Muscle layer of duodenum (tissue), 2 donors: Measurements from ENCODE around the gene R3HDM4.
A peak's percentile ranks its signal among the peaks of the same experiment; 100 is the strongest.

Experiments used
- H3K27ac ChIP-seq: one replicate; pipeline ENCODE4 v1.7.0; 2013; ENCODE audit warnings: mild to moderate bottlenecking, low read length
- H3K27me3 ChIP-seq: one replicate; pipeline ENCODE4 v1.7.0; 2013; ENCODE audit warnings: low read depth, mild to moderate bottlenecking, control low read depth, low read length
- H3K36me3 ChIP-seq, 2 donors: one replicate each; pipeline ENCODE4 v1.7.0; 2013; ENCODE audit warnings: low read length in 2 of 2, control low read depth in 1 of 2, mild to moderate bottlenecking in 1 of 2; ENCODE audit not compliant: insufficient read depth in 2 of 2, control insufficient read depth in 1 of 2
- H3K4me1 ChIP-seq, 2 donors: one replicate each; pipeline ENCODE4 v1.7.0; 2013; ENCODE audit warnings: low read length in 2 of 2, mild to moderate bottlenecking in 2 of 2, control low read depth in 1 of 2, moderate library complexity in 1 of 2; ENCODE audit not compliant: insufficient read depth in 2 of 2, control insufficient read depth in 1 of 2
- H3K4me3 ChIP-seq, 2 donors: one replicate each; pipeline ENCODE4 v1.7.0; 2013; ENCODE audit warnings: low read length in 2 of 2, low read depth in 1 of 2, mild to moderate bottlenecking in 1 of 2
- H3K9me3 ChIP-seq, 2 donors: one replicate each; pipeline ENCODE4 v1.7.0; 2013; ENCODE audit warnings: low read length in 2 of 2, control low read depth in 1 of 2, mild to moderate bottlenecking in 1 of 2; ENCODE audit not compliant: control insufficient read depth in 1 of 2
- donor health status: healthy.

Gene R3HDM4

GRCh38 chr19:927351-927779, 14.3 kb upstream of the R3HDM4 start:
- peak overlapping the region in 1 of 2 donors; percentile 92 for H3K4me3 ChIP-seq
- H3K9me3 ChIP-seq, result no peaks in the 10 kb centered on the region
- peaks cover 0 to 22% of the 10 kb centered on the region in 2 donors for H3K4me1 ChIP-seq
- H3K27me3 ChIP-seq, result no peaks in the 10 kb centered on the region
- no peak overlapping the region for H3K27ac ChIP-seq
- H3K36me3 ChIP-seq, result peaks cover 0 to 7% of the 10 kb centered on the region in 2 donors

GRCh38 chr19:926589-927350, 13.8 kb upstream of the R3HDM4 start:
- Histone ChIP-seq H3K27ac (no peak overlapping the region), H3K4me1 (peaks cover 0 to 20% of the 10 kb centered on the region in 2 donors), H3K27me3 (no peaks in the 10 kb centered on the region), H3K9me3 (no peaks in the 10 kb centered on the region), H3K4me3 (peak overlapping the region; percentile 56 to 92), H3K36me3 (peaks cover 0 to 7% of the 10 kb centered on the region in 2 donors)

- Histone ChIP-seq H3K27me3 (peaks cover 2% of the 10 kb centered on the region), H3K36me3 (peaks cover 0 to 7% of the 10 kb centered on the region in 2 donors), H3K9me3 (no peaks in the 10 kb centered on the region), H3K27ac (no peak overlapping the region), H3K4me1 (peaks cover 0 to 21% of the 10 kb centered on the region in 2 donors), H3K4me3 (peak overlapping the region; percentile 56 to 92)
Observed at GRCh38 chr19:926323-926588, 13.2 kb upstream of the R3HDM4 start.

GRCh38 chr19:925526-926322, 12.7 kb upstream of the R3HDM4 start, which contains the start of gene ARID3A:
Gene ARID3A, plus strand, starts transcription at chr19:926035. Its CDS starts 3,494 bp downstream, at chr19:929529.
- Histone ChIP-seq H3K4me3 (peak within 1 kb of the TSS; percentile 68 to 92), H3K9me3 (no peaks in the 10 kb centered on the region), H3K4me1 (peaks cover 0 to 21% of the 10 kb centered on the region in 2 donors)

GRCh38 chr19:925087-925525, 12.1 kb upstream of the R3HDM4 start:
- peak overlapping the region; percentile 56 for H3K27ac ChIP-seq
- peaks cover 9% of the 10 kb centered on the region for H3K27me3 ChIP-seq
- H3K4me3 ChIP-seq, result peak overlapping the region; percentile 68 to 92
- peaks cover 0 to 7% of the 10 kb centered on the region in 2 donors for H3K36me3 ChIP-seq
- H3K9me3 ChIP-seq, result no peaks in the 10 kb centered on the region
- H3K4me1 ChIP-seq, result peaks cover 0 to 26% of the 10 kb centered on the region in 2 donors

More at GRCh38 chr19:925526-926322, 12.7 kb upstream of the R3HDM4 start, which contains the start of gene ARID3A:
- Histone ChIP-seq H3K27ac (peak within 1 kb of the TSS; percentile 56), H3K36me3 (peaks cover 0 to 7% of the 10 kb centered on the region in 2 donors), H3K27me3 (peaks cover 7% of the 10 kb centered on the region)

GRCh38 chr19:924553-925086, 11.6 kb upstream of the R3HDM4 start:
- H3K9me3 ChIP-seq, result no peaks in the 10 kb centered on the region
- peaks cover 12% of the 10 kb centered on the region for H3K27me3 ChIP-seq
- H3K4me3 ChIP-seq, result peak overlapping the region; percentile 68 to 92
- peaks cover 0 to 3% of the 10 kb centered on the region in 2 donors for H3K36me3 ChIP-seq
- H3K27ac ChIP-seq, result no peak overlapping the region
- peaks cover 0 to 31% of the 10 kb centered on the region in 2 donors for H3K4me1 ChIP-seq

GRCh38 chr19:920051-920864, 7.2 kb upstream of the R3HDM4 start:
- no peak overlapping the region for H3K27ac ChIP-seq
- no peaks in the 10 kb centered on the region for H3K9me3 ChIP-seq
- no peaks in the 10 kb centered on the region for H3K36me3 ChIP-seq
- H3K4me3 ChIP-seq, result peak overlapping the region in 1 of 2 donors; percentile 35
- H3K27me3 ChIP-seq, result peaks cover 27% of the 10 kb centered on the region
- H3K4me1 ChIP-seq, result peaks cover 0 to 45% of the 10 kb centered on the region in 2 donors

- H3K27me3 ChIP-seq, result peaks cover 27% of the 10 kb centered on the region
- no peaks in the 10 kb centered on the region for H3K9me3 ChIP-seq
- H3K27ac ChIP-seq, result no peak overlapping the region
- peaks cover 0 to 38% of the 10 kb centered on the region in 2 donors for H3K4me1 ChIP-seq
- no peaks in the 10 kb centered on the region for H3K36me3 ChIP-seq
- peak overlapping the region in 1 of 2 donors; percentile 35 for H3K4me3 ChIP-seq
Observed at GRCh38 chr19:919199-920050, 6.4 kb upstream of the R3HDM4 start.

- Histone ChIP-seq H3K4me3 (no peak overlapping the region), H3K27me3 (peaks cover 27% of the 10 kb centered on the region), H3K27ac (no peak overlapping the region), H3K36me3 (no peaks in the 10 kb centered on the region), H3K9me3 (no peaks in the 10 kb centered on the region), H3K4me1 (peaks cover 0 to 38% of the 10 kb centered on the region in 2 donors)
Observed at GRCh38 chr19:918481-919198, 5.6 kb upstream of the R3HDM4 start.

GRCh38 chr19:918152-918437, 5.1 kb upstream of the R3HDM4 start:
- no peak overlapping the region for H3K27ac ChIP-seq
- H3K9me3 ChIP-seq, result no peaks in the 10 kb centered on the region
- peak overlapping the region in 1 of 2 donors; percentile 47 for H3K4me3 ChIP-seq
- peaks cover 0 to 38% of the 10 kb centered on the region in 2 donors for H3K4me1 ChIP-seq
- H3K27me3 ChIP-seq, result peaks cover 27% of the 10 kb centered on the region
- H3K36me3 ChIP-seq, result no peaks in the 10 kb centered on the region
